Tibial nerve (tissue), 3 donors: ENCODE data around the gene IRS1.

Source experiments
- CTCF ChIP-seq, 5 experiments: fragments of 200-600 bp in 3 of 5; fragments of 450-650 bp in 2 of 5; sonication (generic) in 3 of 5; IDR thresholded peaks; one replicate each; pipeline ENCODE4 v1.5.1; 2016 to 2019; ENCODE audit warnings: antibody characterized with exemption in 5 of 5, mild to moderate bottlenecking in 3 of 5, moderate library complexity in 2 of 5
- POLR2A ChIP-seq, 2 donors: fragments of 450-650 bp; IDR thresholded peaks; one replicate each; pipeline ENCODE4 v1.6.1; 2017; ENCODE audit warnings: antibody characterized with exemption in 2 of 2, mild to moderate bottlenecking in 2 of 2, moderate library complexity in 2 of 2

GRCh38 chr2:226727251-226727650 lies 72.4 kb downstream of the IRS1 start:
- no peak for TF ChIP-seq CTCF (IDR thresholded peaks at IDR 0.05)
- no peak for TF ChIP-seq POLR2A (IDR thresholded peaks at IDR 0.05)
